ENCODE measurements around the gene ABTB2. TPM values are rescaled to one million over a fixed set of nuclear protein-coding genes. Genes with fewer than 3 reads are reported as not detected.

ABTB2 gene
- total and polyA plus RNA-seq, 4 donors: 0.73 to 3.3 (median 2.7) TPM

DNA sequence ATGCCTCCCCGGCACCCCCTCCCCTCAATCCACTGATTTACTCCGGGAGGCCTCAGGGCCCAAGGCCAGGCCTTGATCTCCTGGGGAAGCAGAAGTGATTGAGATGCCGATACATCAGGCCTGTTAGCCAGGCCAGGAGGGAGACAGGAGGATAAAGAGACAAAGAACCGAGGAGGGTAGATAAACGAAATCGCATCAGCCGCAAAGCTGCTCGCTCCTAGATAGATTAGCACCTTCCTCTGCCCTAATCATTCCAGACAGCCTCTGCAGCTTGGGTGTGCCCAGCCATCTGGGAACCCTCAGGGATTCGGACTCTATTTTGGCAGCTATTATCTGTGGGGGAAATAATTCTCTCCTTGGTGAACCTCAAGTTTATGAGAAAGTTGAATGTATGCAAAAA lies 121.2 kb downstream of the ABTB2 start:
- TF ChIP-seq, protein P1, sequence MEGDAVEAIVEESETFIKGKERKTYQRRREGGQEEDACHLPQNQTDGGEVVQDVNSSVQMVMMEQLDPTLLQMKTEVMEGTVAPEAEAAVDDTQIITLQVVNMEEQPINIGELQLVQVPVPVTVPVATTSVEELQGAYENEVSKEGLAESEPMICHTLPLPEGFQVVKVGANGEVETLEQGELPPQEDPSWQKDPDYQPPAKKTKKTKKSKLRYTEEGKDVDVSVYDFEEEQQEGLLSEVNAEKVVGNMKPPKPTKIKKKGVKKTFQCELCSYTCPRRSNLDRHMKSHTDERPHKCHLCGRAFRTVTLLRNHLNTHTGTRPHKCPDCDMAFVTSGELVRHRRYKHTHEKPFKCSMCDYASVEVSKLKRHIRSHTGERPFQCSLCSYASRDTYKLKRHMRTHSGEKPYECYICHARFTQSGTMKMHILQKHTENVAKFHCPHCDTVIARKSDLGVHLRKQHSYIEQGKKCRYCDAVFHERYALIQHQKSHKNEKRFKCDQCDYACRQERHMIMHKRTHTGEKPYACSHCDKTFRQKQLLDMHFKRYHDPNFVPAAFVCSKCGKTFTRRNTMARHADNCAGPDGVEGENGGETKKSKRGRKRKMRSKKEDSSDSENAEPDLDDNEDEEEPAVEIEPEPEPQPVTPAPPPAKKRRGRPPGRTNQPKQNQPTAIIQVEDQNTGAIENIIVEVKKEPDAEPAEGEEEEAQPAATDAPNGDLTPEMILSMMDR (IDR thresholded peaks at IDR 0.05; ENCODE audit: control extremely low read depth, extremely low read depth): no peak
- 88 to 89% methylated on average over 9 of the region's 9 CpGs for WGBS, 2 donors
- Histone ChIP-seq H3K9ac (ENCODE audit: insufficient read depth in 1 of 2, low read length in 2 of 2) (peak overlapping the region in 1 of 2 donors; percentile 16), H3K36me3 (ENCODE audit: control insufficient read depth in 4 of 4, insufficient read depth in 4 of 4, low read length in 4 of 4) (no peaks in the 10 kb centered on the region), H3K9me3 (ENCODE audit: control insufficient read depth in 4 of 4, insufficient read depth in 3 of 4, low read length in 3 of 4) (no peaks in the 10 kb centered on the region), H3K27me3 (ENCODE audit: control insufficient read depth in 3 of 3, insufficient read depth in 3 of 3, low read length in 2 of 3) (no peaks in the 10 kb centered on the region), H3K27ac (ENCODE audit: low read depth in 1 of 2, low read length in 1 of 2) (no peak overlapping the region), H3K4me1 (ENCODE audit: control insufficient read depth in 5 of 5, insufficient read depth in 5 of 5, low read length in 5 of 5) (peaks cover 0 to 13% (median 4%) of the 10 kb centered on the region in 5 donors), H3K4me3 (no peak overlapping the region)
- DNase-seq (no peak), ATAC-seq (ENCODE audit: insufficient read depth, low FRiP score) (no peak)

DNA sequence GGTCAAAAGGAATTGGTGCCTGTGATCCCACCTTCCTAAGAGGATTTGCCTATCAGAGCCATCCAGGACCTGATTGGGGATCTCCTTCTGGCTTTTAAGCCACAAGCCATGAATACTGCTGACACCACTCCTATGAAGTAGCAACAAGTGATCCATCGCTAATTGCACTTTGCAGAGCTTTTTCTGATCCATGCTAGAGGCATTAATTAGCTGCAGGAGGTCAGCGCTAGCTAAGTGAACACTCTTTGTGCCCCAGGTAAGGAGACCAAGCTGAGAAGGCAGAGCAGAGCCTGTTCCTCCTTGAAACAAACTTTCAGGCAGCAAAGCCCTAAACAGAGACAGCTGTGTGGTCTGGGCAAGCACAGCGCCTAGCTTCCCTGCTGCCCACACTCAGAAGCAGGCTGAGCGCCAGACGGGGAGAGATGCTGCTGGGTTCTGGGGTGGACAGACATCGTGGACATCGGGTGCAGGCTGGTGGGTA lies 122.2 kb downstream of the ABTB2 start:
- Histone ChIP-seq H3K4me1 (ENCODE audit: control insufficient read depth in 5 of 5, insufficient read depth in 5 of 5, low read length in 5 of 5) (peaks cover 0 to 13% (median 4%) of the 10 kb centered on the region in 5 donors), H3K27ac (ENCODE audit: low read depth in 1 of 2, low read length in 1 of 2) (no peak overlapping the region), H3K27me3 (ENCODE audit: control insufficient read depth in 3 of 3, insufficient read depth in 3 of 3, low read length in 2 of 3) (no peaks in the 10 kb centered on the region), H3K9ac (ENCODE audit: insufficient read depth in 1 of 2, low read length in 2 of 2) (no peak overlapping the region), H3K9me3 (ENCODE audit: control insufficient read depth in 4 of 4, insufficient read depth in 3 of 4, low read length in 3 of 4) (no peaks in the 10 kb centered on the region), H3K4me3 (no peak overlapping the region), H3K36me3 (ENCODE audit: control insufficient read depth in 4 of 4, insufficient read depth in 4 of 4, low read length in 4 of 4) (no peaks in the 10 kb centered on the region)
- TF ChIP-seq, protein P1 (IDR thresholded peaks at IDR 0.05; ENCODE audit: control extremely low read depth, extremely low read depth): no peak
- 88 to 96% methylated on average over 7 of the region's 7 CpGs for WGBS, 2 donors
- no peak for DNase-seq
- no peak for ATAC-seq (ENCODE audit: insufficient read depth, low FRiP score)

DNA sequence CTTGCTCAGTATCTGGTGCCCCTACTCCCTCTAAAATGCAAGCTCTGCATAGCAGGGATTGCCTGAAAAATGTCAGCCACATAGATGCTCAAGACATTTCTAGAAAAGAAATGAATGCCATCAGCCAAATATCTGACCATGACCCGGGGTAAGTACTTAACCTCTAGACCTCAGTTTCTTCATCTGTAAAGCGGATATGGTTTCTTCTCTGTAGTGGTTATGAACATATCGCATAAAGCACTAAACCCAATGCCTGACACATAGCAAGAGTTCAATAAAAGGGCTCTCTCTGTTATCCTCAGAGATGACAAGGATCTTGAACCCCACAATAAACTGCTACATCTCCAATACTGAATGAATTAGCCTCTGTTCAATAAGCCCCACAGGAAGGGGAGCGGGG lies 122.6 kb downstream of the ABTB2 start:
- ATAC-seq (ENCODE audit: insufficient read depth, low FRiP score): no peak
- H3K27ac ChIP-seq (ENCODE audit: low read depth in 1 of 2, low read length in 1 of 2): no peak overlapping the region

More for the DNA sequence above, 122.6 kb downstream of the ABTB2 start:
- WGBS, 2 donors: 70 to 79% methylated on average over 4 of the region's 4 CpGs
- Histone ChIP-seq H3K27me3 (ENCODE audit: control insufficient read depth in 3 of 3, insufficient read depth in 3 of 3, low read length in 2 of 3) (no peaks in the 10 kb centered on the region), H3K36me3 (ENCODE audit: control insufficient read depth in 4 of 4, insufficient read depth in 4 of 4, low read length in 4 of 4) (no peaks in the 10 kb centered on the region), H3K4me1 (ENCODE audit: control insufficient read depth in 5 of 5, insufficient read depth in 5 of 5, low read length in 5 of 5) (peaks cover 0 to 13% (median 4%) of the 10 kb centered on the region in 5 donors), H3K9ac (ENCODE audit: insufficient read depth in 1 of 2, low read length in 2 of 2) (no peak overlapping the region), H3K9me3 (ENCODE audit: control insufficient read depth in 4 of 4, insufficient read depth in 3 of 4, low read length in 3 of 4) (no peaks in the 10 kb centered on the region), H3K4me3 (no peak overlapping the region)
- TF ChIP-seq, protein P1 (IDR thresholded peaks at IDR 0.05; ENCODE audit: control extremely low read depth, extremely low read depth): no peak
- DNase-seq: no peak
